AG04450 (cell line): Measurements from ENCODE around the gene MEOX1. TPM values are rescaled to one million over a fixed set of nuclear protein-coding genes. Genes with fewer than 3 reads are reported as not detected.

Source experiments
- CTCF ChIA-PET: fragments of 300-600, 350-600 bp; formaldehyde crosslinking; extraction: SDS; loops from one replicate; lab custom pipeline; 2022; ENCODE audit warnings: antibody characterized with exemption, inconsistent platforms; lab: Charles Lee
- POLR2A ChIA-PET: fragments of 350-600 bp; formaldehyde crosslinking; extraction: SDS; loops from one replicate; lab custom pipeline; 2021; ENCODE audit warnings: antibody characterized with exemption, inconsistent platforms; lab: Yijun Ruan, JAX
- DNase-seq: peaks from one replicate; pipeline ENCODE4 v3.0.0-alpha.2; 2011; ENCODE audit warnings: low read depth, low spot score
- H3K27ac ChIP-seq: one replicate; pipeline ENCODE4 v1.5.1; 2012; ENCODE audit warnings: low read depth, low read length, control low read depth
- H3K27me3 ChIP-seq: one replicate; pipeline ENCODE4 v1.6.0; 2012; ENCODE audit warnings: low read length; ENCODE audit not compliant: control insufficient read depth, insufficient read depth
- H3K4me3 ChIP-seq: 2 replicates; pipeline ENCODE4 v1.5.1; 2011; ENCODE audit warnings: mild to moderate bottlenecking, low read depth, low read length, control low read depth
- H3K9me3 ChIP-seq: 2 replicates; pipeline ENCODE4 v1.5.1; 2012; ENCODE audit warnings: low read length; ENCODE audit not compliant: control insufficient read depth, insufficient read depth
- polyA plus RNA-seq: library from polyadenylated mRNA; depleted of rRNA; stranded (reverse); fragments of >200 nt; gene quantifications from 2 replicates; pipeline ENCODE4 v1.2.3, GENCODE V29; 2011
- TF ChIP-seq, protein P1 (sequence below): IDR thresholded peaks from 2 replicates; pipeline ENCODE4 v1.5.1; 2011; ENCODE audit warnings: low read depth, low read length, control low read depth, inconsistent platforms

Gene MEOX1
- polyA plus RNA-seq, 1 experiment = 0.07 TPM

DNA sequence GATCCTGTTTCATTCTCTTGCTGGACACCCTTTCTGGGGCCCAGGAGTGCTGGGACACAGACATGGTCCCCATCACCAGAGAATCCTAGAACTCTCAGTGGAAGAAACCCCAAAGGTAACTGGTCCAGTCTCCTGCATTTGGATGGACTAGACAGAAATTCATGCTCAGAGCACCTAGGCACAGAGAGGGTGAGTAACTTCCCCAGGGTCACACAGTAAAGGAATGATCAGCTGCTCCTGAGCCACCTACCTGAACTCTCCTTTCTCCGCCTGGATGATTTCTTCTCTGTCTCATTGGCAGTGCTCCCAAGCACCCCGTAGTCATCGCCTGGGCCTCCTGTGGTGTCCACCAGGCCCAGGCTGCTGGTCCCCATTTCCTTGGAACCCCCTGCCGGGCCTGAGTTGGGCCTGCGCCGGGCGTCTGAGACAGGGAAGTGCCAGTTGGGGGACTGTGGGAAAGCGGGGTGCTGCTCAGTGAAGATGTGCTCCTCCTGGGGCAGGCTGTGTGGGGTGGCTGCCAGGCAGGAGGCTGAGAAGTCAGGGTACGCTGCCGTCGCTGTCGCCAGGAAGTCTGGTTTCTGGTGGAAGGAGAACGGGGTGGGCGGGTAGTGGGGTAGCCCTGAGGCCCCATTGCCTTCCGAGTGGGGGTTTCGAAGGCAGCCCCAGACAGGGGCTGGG is 767 bp downstream of the MEOX1 start:
- ChIA-PET CTCF (no interaction called here), POLR2A (interaction anchor here (0.7 kb wide), 1 partner anchor 13 kb away, joined by 9 read pairs; no protein-coding TSS in a partner anchor)
- Histone ChIP-seq H3K27me3 (peaks cover 2% of the 10 kb centered on the region), H3K4me3 (no peak overlapping the region), H3K9me3 (no peaks in the 10 kb centered on the region; the same call in 1 of the 2 replicates), H3K27ac (no peak overlapping the region)
- no peak for DNase-seq
- TF ChIP-seq, protein P1, sequence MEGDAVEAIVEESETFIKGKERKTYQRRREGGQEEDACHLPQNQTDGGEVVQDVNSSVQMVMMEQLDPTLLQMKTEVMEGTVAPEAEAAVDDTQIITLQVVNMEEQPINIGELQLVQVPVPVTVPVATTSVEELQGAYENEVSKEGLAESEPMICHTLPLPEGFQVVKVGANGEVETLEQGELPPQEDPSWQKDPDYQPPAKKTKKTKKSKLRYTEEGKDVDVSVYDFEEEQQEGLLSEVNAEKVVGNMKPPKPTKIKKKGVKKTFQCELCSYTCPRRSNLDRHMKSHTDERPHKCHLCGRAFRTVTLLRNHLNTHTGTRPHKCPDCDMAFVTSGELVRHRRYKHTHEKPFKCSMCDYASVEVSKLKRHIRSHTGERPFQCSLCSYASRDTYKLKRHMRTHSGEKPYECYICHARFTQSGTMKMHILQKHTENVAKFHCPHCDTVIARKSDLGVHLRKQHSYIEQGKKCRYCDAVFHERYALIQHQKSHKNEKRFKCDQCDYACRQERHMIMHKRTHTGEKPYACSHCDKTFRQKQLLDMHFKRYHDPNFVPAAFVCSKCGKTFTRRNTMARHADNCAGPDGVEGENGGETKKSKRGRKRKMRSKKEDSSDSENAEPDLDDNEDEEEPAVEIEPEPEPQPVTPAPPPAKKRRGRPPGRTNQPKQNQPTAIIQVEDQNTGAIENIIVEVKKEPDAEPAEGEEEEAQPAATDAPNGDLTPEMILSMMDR = no peak

GRCh38 chr17:43659823-43660617 is 1.7 kb downstream of the MEOX1 start:
- H3K27ac ChIP-seq = no peak overlapping the region
- peaks cover 2% of the 10 kb centered on the region for H3K27me3 ChIP-seq
- TF ChIP-seq, protein P1 = no peak
- ChIA-PET POLR2A (no interaction called here), CTCF (interaction anchor here (1.0 to 1.1 kb wide), 2 partner anchors 14 to 83 kb away, joined by 3 to 8 read pairs; no protein-coding TSS in a partner anchor)
- DNase-seq = no peak
- no peaks in the 10 kb centered on the region; the same call in 1 of the 2 replicates for H3K9me3 ChIP-seq
- no peak overlapping the region for H3K4me3 ChIP-seq

- Histone ChIP-seq H3K9me3 (no peaks in the 10 kb centered on the region; the same call in 1 of the 2 replicates), H3K4me3 (no peak overlapping the region), H3K27ac (no peak overlapping the region), H3K27me3 (peaks cover 2% of the 10 kb centered on the region)
- ChIA-PET CTCF (interaction anchor here (0.6 to 1.1 kb wide), 2 partner anchors 20 to 82 kb away, joined by 3 to 5 read pairs; no protein-coding TSS in a partner anchor), POLR2A (no interaction called here)
- no peak for DNase-seq
- TF ChIP-seq, protein P1 = no peak
These were observed 2.8 kb downstream of the MEOX1 start for GRCh38 chr17:43658900-43659299.

DNA sequence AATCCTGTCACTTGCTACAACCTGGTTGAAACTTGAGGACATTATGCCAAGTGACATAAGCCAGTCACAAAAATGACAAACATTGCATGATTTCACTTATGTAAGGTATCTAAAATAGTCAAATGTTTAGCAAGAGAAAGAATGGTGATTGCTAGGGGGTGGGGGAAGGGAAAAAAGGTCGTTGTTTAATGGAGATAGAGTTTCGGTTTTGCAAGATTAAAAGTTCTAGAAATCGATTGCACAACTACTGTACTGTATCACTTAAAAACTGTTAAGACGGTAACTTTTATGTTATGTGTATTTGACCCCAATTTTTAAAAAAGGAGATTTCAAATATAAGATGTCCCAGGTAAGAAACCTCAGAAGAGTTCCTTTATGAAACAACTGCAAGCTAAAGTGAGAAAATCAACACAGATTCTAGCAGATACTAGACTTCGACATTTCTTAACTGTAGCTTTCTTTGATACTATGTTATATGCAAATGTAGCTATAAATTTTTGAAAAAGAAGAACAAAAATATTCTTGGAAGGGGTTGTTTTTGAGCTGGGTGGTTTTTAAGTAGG is 5.9 kb downstream of the MEOX1 start:
- Histone ChIP-seq H3K4me3 (no peak overlapping the region), H3K27ac (no peak overlapping the region), H3K27me3 (peaks cover 2% of the 10 kb centered on the region), H3K9me3 (no peaks in the 10 kb centered on the region; the same call in 1 of the 2 replicates)
- TF ChIP-seq, protein P1 = no peak
- CTCF ChIA-PET = interaction anchor here (1.0 to 1.1 kb wide), 2 partner anchors 18 to 79 kb away, joined by 3 to 4 read pairs; no protein-coding TSS in a partner anchor
- POLR2A ChIA-PET = interaction anchor here (0.7 kb wide), 1 partner anchor 43 kb away, joined by 4 read pairs; no protein-coding TSS in a partner anchor
- no peak for DNase-seq
